Measurements from ENCODE around the gene SARNP. TPM values are rescaled to one million over a fixed set of nuclear protein-coding genes. Genes with fewer than 3 reads are reported as not detected.

Gene SARNP
- total and polyA plus RNA-seq, 9 of the 15 experiments (the other 6 are each of a cell fraction or from before 2014, with no cell fraction given) = 70.1 to 400 (median 198) TPM

- Histone ChIP-seq H3K79me2 (ENCODE audit: control insufficient read depth, insufficient read depth, low read length) (peaks cover 38% of the 10 kb centered on the region), H3K4me1 (replicated peaks in 1 of 2; ENCODE audit: control insufficient read depth in 2 of 2, insufficient read depth in 2 of 2, low read length in 2 of 2) (peaks cover 38 to 44% of the 10 kb centered on the region in 2 experiments), H3K4me3 (peak within 1 kb of the TSS; percentile 86), H3K9ac (ENCODE audit: insufficient read depth in 1 of 2, low read depth in 2 of 2, low read length in 2 of 2) (peak within 1 kb of the TSS; percentile 67 to 98), H3K27ac (ENCODE audit: extremely low read depth, low read depth, low read length) (peak within 1 kb of the TSS; percentile 64), H2AFZ (ENCODE audit: low read depth, low read length) (peak within 1 kb of the TSS; percentile 89), H3K4me2 (ENCODE audit: insufficient read depth, low read length) (peak within 1 kb of the TSS; percentile 96), H3K36me3 (ENCODE audit: control insufficient read depth, insufficient read depth, low read length) (peaks cover 18% of the 10 kb centered on the region; the same call in 2 of the 3 replicates), H3K9me3 (replicated peaks; ENCODE audit: control insufficient read depth, insufficient read depth, low read depth, low read length) (no peaks in the 10 kb centered on the region; the same call in 1 of the 2 replicates), H4K20me1 (replicated peaks; ENCODE audit: control insufficient read depth, insufficient read depth, low read length) (no peaks in the 10 kb centered on the region), H3K9me1 (ENCODE audit: control insufficient read depth, insufficient read depth, low read length) (no peaks in the 10 kb centered on the region), H3K27me3 (ENCODE audit: control insufficient read depth in 2 of 2, insufficient read depth in 2 of 2, low read length in 2 of 2) (no peaks in the 10 kb centered on the region)
- peak; percentile 87 to 92 (median 90) for DNase-seq (ENCODE audit: extremely low read depth in 1 of 4, low spot score in 3 of 4)
- CTCF ChIA-PET (ENCODE audit: low intra/inter-chr PET ratio) = interaction anchor here (0.6 to 1.1 kb wide), 2 partner anchors 447 to 728 kb away, joined by 3 to 4 read pairs; no protein-coding TSS in a partner anchor
- in situ Hi-C loops (cut with MboI) (no loop called here), intact Hi-C loops (cut with micrococcal nuclease) (loop anchor here (2.0 kb wide), 1 partner anchor 184 kb away; the partner anchor contains the start of gene PYM1)
- no TSS peak for BruUV-seq (replicated peaks)
- POLR2A ChIA-PET = interaction anchor here (0.6 to 4.5 kb wide), 6 partner anchors 12 to 430 kb away, joined by 3 to 44 read pairs (median 3); partner anchors contain the start of gene CD63
- 0% methylated on average over 1 of the region's 53 CpGs for WGBS (ENCODE audit: insufficient coverage, low coverage, missing lambda C conversion rate)
- ATAC-seq = peak; percentile 78
- FAIRE-seq = peak; percentile 76
- TF ChIP-seq OTX1 (CRISPR knock-in tag; IDR thresholded peaks at IDR 0.05) (peak; percentile 97), TSHZ1 (CRISPR knock-in tag; IDR thresholded peaks at IDR 0.05) (no peak), SP1 (CRISPR knock-in tag; IDR thresholded peaks at IDR 0.05) (peak; percentile 28; the same call in 1 of the 2 replicates), HLTF (IDR thresholded peaks at IDR 0.05) (peak; percentile 98), ARID2 (IDR thresholded peaks at IDR 0.05) (peak; percentile 77), ZBTB12 (CRISPR knock-in tag; IDR thresholded peaks at IDR 0.05) (no peak), ELF4 (CRISPR knock-in tag; IDR thresholded peaks at IDR 0.05) (peak; percentile 95), NONO (IDR thresholded peaks at IDR 0.05; ENCODE audit: low read depth in 2 of 2, low read length in 1 of 2) (no peak), TAF1 (IDR thresholded peaks at IDR 0.05; ENCODE audit: control insufficient read depth, extremely low read depth, insufficient read depth, low read length, severe bottlenecking) (peak; percentile 70), PHB2 (IDR thresholded peaks at IDR 0.05; ENCODE audit: low read depth) (peak; percentile 74), CHD1 (IDR thresholded peaks at IDR 0.05; ENCODE audit: low read length) (no peak), FOXA3 (CRISPR knock-in tag; conservative IDR thresholded peaks at IDR 0.05 in 1 of 2, IDR thresholded peaks at IDR 0.05 in 1 of 2) (no peak), ATF6 (CRISPR knock-in tag; IDR thresholded peaks at IDR 0.05) (0 out of 2 replicates have a peak, but pooled peaks have one; percentile 34)
Observed at GRCh38 chr12:55742719-55743405, 74.7 kb downstream of the SARNP start, which contains the start of gene GDF11. Gene GDF11, plus strand, starts transcription at chr12:55743122. Its CDS starts 195 bp downstream, at chr12:55743317.

All from K562 (cell line).